ENCODE data around the gene RRP36. TPM values are rescaled to one million over a fixed set of nuclear protein-coding genes. Genes with fewer than 3 reads are reported as not detected.

The RRP36 gene
- total RNA-seq, 1 donor from 2014 or later, result 35.3 TPM

GRCh38 chr6:43062818-43063217, 41.4 kb downstream of the RRP36 start:
- intact Hi-C loops (cut with DNase I), result no loop called here
- no peak overlapping the region for H3K27ac ChIP-seq
- no peaks in the 10 kb centered on the region for H3K27me3 ChIP-seq (ENCODE audit: low read depth)
- H3K9me3 ChIP-seq, result no peaks in the 10 kb centered on the region
- DNase-seq (no peak), ATAC-seq (no peak)
- H3K4me3 ChIP-seq, result no peak overlapping the region
- peaks cover 49% of the 10 kb centered on the region for H3K36me3 ChIP-seq
- no peak for TF ChIP-seq CTCF (IDR thresholded peaks at IDR 0.05)
- peaks cover 26% of the 10 kb centered on the region for H3K4me1 ChIP-seq

GRCh38 chr6:43070028-43070632, 48.7 kb downstream of the RRP36 start:
- Histone ChIP-seq H3K36me3 (peaks cover 55% of the 10 kb centered on the region), H3K4me1 (peaks cover 5% of the 10 kb centered on the region), H3K27ac (no peak overlapping the region), H3K27me3 (ENCODE audit: low read depth) (no peaks in the 10 kb centered on the region), H3K9me3 (no peaks in the 10 kb centered on the region), H3K4me3 (no peak overlapping the region)
- DNase-seq (no peak), ATAC-seq (peak; percentile 59 to 71)
- intact Hi-C loops (cut with DNase I), result no loop called here
- TF ChIP-seq CTCF (IDR thresholded peaks at IDR 0.05), result peak; percentile 42

- H3K9me3 ChIP-seq, result no peaks in the 10 kb centered on the region
- peaks cover 30% of the 10 kb centered on the region for H3K36me3 ChIP-seq
- ATAC-seq, result peak; percentile 49 to 78
- no peak for TF ChIP-seq CTCF (IDR thresholded peaks at IDR 0.05)
- peaks cover 8% of the 10 kb centered on the region for H3K27me3 ChIP-seq (ENCODE audit: low read depth)
- no peak overlapping the region for H3K4me3 ChIP-seq
- peak overlapping the region; percentile 36 for H3K27ac ChIP-seq
- intact Hi-C loops (cut with DNase I), result no loop called here
- no peak for DNase-seq
- peaks cover 21% of the 10 kb centered on the region for H3K4me1 ChIP-seq
Observed at GRCh38 chr6:43074847-43075669, 53.6 kb downstream of the RRP36 start.

GRCh38 chr6:43075670-43076463, 54.4 kb downstream of the RRP36 start, which contains the start of gene PTK7:
PTK7 (plus strand) TSS chr6:43076314; CDS start chr6:43076489, 175 bp downstream.
- intact Hi-C loops (cut with DNase I), result no loop called here
- H3K27ac ChIP-seq, result peak within 1 kb of the TSS; percentile 72
- H3K9me3 ChIP-seq, result no peaks in the 10 kb centered on the region
- H3K36me3 ChIP-seq, result peaks cover 30% of the 10 kb centered on the region
- TF ChIP-seq CTCF (IDR thresholded peaks at IDR 0.05), result no peak
- H3K4me3 ChIP-seq, result peak within 1 kb of the TSS; percentile 72
- DNase-seq, result peak; percentile 63
- peaks cover 21% of the 10 kb centered on the region for H3K4me1 ChIP-seq
- peaks cover 8% of the 10 kb centered on the region for H3K27me3 ChIP-seq (ENCODE audit: low read depth)
- peak; percentile 75 to 80 for ATAC-seq

Data from lower lobe of right lung (tissue), 2 donors.